GM23338 (cell line): ENCODE data around the gene RENBP. TPM values are rescaled to one million over a fixed set of nuclear protein-coding genes. Genes with fewer than 3 reads are reported as not detected.

Experiments used
- EZH2 ChIP-seq: fragments of 200-600 bp; sonication (generic); IDR thresholded peaks from one replicate; pipeline ENCODE4 v1.8.0; 2017; ENCODE audit warnings: antibody characterized with exemption, mild to moderate bottlenecking, low read depth; ENCODE audit not compliant: unreplicated experiment
- EZH2phosphoT487 ChIP-seq: fragments of 200-600 bp; sonication (generic); IDR thresholded peaks from one replicate; pipeline ENCODE4 v1.8.1; 2018; ENCODE audit warnings: antibody characterized with exemption; ENCODE audit not compliant: unreplicated experiment
- ZNF114 ChIP-seq: fragments of 250-450 bp; sonication (Bioruptor Pico); IDR thresholded peaks from 2 replicates; pipeline ENCODE4 v1.5.0; 2020; ENCODE audit warnings: mild to moderate bottlenecking, moderate library complexity
- ZNF331 ChIP-seq: fragments of 250-450 bp; sonication (Bioruptor Pico); IDR thresholded peaks from 2 replicates; pipeline ENCODE4 v1.5.0; 2020; ENCODE audit warnings: low read depth, mild to moderate bottlenecking, moderate library complexity
- polyA plus RNA-seq: library from polyadenylated mRNA; unstranded; fragments of >200 nt; fragmentation: Nextera tagmentation; extraction: Ambion mirVana; gene quantifications from 2 replicates; pipeline ENCODE4 v1.2.1, GENCODE V29; 2016
- total RNA-seq: library from RNA; depleted of rRNA; stranded (reverse); fragments of >200 nt; shearing (Covaris generic); gene quantifications from 2 replicates; pipeline ENCODE4 v1.2.3, GENCODE V29; 2014
- TF ChIP-seq, protein P1 (sequence below), 2 experiments: fragments of 200-600 bp in 1 of 2; sonication (generic) in 1 of 2; conservative IDR thresholded peaks; 2 replicates each; pipeline versions ENCODE4 v1.5.1 to v1.6.1; 2016 to 2017; ENCODE audit warnings: antibody characterized with exemption in 2 of 2, low read depth in 2 of 2, mild to moderate bottlenecking in 2 of 2, moderate library complexity in 1 of 2
- TF ChIP-seq, protein P2 (sequence below): fragments of 250-450 bp; sonication (Bioruptor Pico); IDR thresholded peaks from 2 replicates; pipeline ENCODE4 v1.5.0; 2020; ENCODE audit warnings: mild to moderate bottlenecking, moderate library complexity

Gene RENBP
- total and polyA plus RNA-seq, 2 experiments from 2014 or later, result 2.0 to 10.3 TPM

DNA sequence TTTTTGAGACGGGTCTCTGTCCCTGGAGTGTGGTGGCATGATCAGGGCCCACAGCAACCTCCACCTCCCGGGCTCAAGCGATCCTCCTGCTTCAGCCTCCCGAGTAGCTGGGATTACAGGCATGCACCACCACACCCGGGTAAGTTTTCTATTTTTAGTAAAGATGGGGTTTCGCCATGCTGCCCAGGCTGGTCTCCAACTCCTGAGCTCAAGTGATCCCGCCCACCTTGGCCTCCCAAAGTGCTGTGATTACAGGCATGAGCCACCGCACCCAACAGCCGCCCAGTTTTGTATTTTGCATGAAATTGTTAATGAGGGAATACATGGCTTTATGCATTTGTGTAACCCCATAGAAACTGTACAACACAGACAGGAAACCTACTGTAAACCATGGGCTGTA is 15.6 kb downstream of the RENBP start (continued):
- TF ChIP-seq, protein P1, sequence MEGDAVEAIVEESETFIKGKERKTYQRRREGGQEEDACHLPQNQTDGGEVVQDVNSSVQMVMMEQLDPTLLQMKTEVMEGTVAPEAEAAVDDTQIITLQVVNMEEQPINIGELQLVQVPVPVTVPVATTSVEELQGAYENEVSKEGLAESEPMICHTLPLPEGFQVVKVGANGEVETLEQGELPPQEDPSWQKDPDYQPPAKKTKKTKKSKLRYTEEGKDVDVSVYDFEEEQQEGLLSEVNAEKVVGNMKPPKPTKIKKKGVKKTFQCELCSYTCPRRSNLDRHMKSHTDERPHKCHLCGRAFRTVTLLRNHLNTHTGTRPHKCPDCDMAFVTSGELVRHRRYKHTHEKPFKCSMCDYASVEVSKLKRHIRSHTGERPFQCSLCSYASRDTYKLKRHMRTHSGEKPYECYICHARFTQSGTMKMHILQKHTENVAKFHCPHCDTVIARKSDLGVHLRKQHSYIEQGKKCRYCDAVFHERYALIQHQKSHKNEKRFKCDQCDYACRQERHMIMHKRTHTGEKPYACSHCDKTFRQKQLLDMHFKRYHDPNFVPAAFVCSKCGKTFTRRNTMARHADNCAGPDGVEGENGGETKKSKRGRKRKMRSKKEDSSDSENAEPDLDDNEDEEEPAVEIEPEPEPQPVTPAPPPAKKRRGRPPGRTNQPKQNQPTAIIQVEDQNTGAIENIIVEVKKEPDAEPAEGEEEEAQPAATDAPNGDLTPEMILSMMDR (conservative IDR thresholded peaks at IDR 0.05; ENCODE audit: low read depth in 2 of 2), result no peak
- TF ChIP-seq EZH2phosphoT487, result no peak
- no peak for TF ChIP-seq EZH2
- TF ChIP-seq ZNF114, result no peak
- TF ChIP-seq, protein P2, sequence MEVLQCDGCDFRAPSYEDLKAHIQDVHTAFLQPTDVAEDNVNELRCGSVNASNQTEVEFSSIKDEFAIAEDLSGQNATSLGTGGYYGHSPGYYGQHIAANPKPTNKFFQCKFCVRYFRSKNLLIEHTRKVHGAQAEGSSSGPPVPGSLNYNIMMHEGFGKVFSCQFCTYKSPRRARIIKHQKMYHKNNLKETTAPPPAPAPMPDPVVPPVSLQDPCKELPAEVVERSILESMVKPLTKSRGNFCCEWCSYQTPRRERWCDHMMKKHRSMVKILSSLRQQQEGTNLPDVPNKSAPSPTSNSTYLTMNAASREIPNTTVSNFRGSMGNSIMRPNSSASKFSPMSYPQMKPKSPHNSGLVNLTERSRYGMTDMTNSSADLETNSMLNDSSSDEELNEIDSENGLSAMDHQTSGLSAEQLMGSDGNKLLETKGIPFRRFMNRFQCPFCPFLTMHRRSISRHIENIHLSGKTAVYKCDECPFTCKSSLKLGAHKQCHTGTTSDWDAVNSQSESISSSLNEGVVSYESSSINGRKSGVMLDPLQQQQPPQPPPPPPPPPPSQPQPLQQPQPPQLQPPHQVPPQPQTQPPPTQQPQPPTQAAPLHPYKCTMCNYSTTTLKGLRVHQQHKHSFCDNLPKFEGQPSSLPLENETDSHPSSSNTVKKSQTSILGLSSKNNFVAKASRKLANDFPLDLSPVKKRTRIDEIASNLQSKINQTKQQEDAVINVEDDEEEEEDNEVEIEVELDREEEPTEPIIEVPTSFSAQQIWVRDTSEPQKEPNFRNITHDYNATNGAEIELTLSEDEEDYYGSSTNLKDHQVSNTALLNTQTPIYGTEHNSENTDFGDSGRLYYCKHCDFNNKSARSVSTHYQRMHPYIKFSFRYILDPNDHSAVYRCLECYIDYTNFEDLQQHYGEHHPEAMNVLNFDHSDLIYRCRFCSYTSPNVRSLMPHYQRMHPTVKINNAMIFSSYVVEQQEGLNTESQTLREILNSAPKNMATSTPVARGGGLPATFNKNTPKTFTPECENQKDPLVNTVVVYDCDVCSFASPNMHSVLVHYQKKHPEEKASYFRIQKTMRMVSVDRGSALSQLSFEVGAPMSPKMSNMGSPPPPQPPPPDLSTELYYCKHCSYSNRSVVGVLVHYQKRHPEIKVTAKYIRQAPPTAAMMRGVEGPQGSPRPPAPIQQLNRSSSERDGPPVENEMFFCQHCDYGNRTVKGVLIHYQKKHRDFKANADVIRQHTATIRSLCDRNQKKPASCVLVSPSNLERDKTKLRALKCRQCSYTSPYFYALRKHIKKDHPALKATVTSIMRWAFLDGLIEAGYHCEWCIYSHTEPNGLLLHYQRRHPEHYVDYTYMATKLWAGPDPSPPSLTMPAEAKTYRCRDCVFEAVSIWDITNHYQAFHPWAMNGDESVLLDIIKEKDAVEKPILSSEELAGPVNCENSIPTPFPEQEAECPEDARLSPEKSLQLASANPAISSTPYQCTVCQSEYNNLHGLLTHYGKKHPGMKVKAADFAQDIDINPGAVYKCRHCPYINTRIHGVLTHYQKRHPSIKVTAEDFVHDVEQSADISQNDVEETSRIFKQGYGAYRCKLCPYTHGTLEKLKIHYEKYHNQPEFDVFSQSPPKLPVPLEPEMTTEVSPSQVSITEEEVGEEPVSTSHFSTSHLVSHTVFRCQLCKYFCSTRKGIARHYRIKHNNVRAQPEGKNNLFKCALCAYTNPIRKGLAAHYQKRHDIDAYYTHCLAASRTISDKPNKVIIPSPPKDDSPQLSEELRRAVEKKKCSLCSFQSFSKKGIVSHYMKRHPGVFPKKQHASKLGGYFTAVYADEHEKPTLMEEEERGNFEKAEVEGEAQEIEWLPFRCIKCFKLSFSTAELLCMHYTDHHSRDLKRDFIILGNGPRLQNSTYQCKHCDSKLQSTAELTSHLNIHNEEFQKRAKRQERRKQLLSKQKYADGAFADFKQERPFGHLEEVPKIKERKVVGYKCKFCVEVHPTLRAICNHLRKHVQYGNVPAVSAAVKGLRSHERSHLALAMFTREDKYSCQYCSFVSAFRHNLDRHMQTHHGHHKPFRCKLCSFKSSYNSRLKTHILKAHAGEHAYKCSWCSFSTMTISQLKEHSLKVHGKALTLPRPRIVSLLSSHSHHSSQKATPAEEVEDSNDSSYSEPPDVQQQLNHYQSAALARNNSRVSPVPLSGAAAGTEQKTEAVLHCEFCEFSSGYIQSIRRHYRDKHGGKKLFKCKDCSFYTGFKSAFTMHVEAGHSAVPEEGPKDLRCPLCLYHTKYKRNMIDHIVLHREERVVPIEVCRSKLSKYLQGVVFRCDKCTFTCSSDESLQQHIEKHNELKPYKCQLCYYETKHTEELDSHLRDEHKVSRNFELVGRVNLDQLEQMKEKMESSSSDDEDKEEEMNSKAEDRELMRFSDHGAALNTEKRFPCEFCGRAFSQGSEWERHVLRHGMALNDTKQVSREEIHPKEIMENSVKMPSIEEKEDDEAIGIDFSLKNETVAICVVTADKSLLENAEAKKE (CRISPR knock-in tag), result no peak
- no peak for TF ChIP-seq ZNF331 (CRISPR knock-in tag)
